Measurements from ENCODE around the gene VCP. TPM values are rescaled to one million over a fixed set of nuclear protein-coding genes. Genes with fewer than 3 reads are reported as not detected.
A peak's percentile ranks its signal among the peaks of the same experiment; 100 is the strongest.

VCP gene
- total and polyA plus RNA-seq, 2 experiments from 2014 or later = 130 to 408 TPM

DNA sequence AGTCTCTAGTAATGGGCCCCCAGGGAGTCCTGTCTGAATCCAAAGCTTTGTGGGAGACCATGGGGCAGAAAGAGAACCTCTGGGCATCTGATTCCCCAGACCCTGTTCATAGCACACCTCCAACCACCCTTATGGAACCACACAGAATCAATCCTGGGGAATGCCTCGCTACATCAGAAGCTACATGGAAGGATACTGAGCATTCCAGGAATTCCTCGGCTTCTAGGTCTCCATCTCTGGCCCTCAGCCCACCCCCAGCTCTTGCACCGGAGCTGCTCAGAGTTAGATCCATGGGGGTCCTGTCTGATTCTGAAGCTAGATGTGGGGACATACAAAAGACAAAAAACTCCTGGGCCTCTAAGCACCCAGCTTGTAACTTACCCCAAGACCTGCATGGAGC is 28.4 kb downstream of the VCP start:
- Histone ChIP-seq H3K4me2 (0 out of 2 replicates have a peak overlapping the region, but pooled peaks have one; percentile 1), H3K79me2 (replicated peaks; ENCODE audit: insufficient read depth) (no peaks in the 10 kb centered on the region), H3K27ac (ENCODE audit: low read depth) (no peak overlapping the region), H3K4me3 (no peak overlapping the region), H3F3A (replicated peaks; ENCODE audit: low read depth) (no peaks in the 10 kb centered on the region), H3K27me3 (ENCODE audit: insufficient read depth) (no peaks in the 10 kb centered on the region), H2AFZ (no peak overlapping the region), H3K9me2 (ENCODE audit: insufficient read depth) (peaks cover 8% of the 10 kb centered on the region; the same call in 1 of the 2 replicates), H3K36me3 (ENCODE audit: insufficient read depth) (no peaks in the 10 kb centered on the region), H4K20me1 (replicated peaks; ENCODE audit: insufficient read depth) (no peaks in the 10 kb centered on the region), H3K4me1 (ENCODE audit: insufficient read depth) (peaks cover 6% of the 10 kb centered on the region; the same call in 1 of the 2 replicates)
- H3K9me3 Mint-ChIP-seq = no peaks in the 10 kb centered on the region; the same call in 1 of the 3 replicates
- peaks cover 10% of the 10 kb centered on the region for H3K27me3 Mint-ChIP-seq (ENCODE audit: insufficient read depth, low read depth, poor library complexity)
- H3K4me1 Mint-ChIP-seq = peaks cover 18% of the 10 kb centered on the region
- H3K4me3 Mint-ChIP-seq = no peak overlapping the region
- DNase-seq (ENCODE audit: low spot score) = peak; percentile 64
- ATAC-seq = peak; percentile 81
- TF ChIP-seq ZNF331 (CRISPR knock-in tag; IDR thresholded peaks at IDR 0.05; ENCODE audit: low read depth) = no peak
- TF ChIP-seq, protein P1, sequence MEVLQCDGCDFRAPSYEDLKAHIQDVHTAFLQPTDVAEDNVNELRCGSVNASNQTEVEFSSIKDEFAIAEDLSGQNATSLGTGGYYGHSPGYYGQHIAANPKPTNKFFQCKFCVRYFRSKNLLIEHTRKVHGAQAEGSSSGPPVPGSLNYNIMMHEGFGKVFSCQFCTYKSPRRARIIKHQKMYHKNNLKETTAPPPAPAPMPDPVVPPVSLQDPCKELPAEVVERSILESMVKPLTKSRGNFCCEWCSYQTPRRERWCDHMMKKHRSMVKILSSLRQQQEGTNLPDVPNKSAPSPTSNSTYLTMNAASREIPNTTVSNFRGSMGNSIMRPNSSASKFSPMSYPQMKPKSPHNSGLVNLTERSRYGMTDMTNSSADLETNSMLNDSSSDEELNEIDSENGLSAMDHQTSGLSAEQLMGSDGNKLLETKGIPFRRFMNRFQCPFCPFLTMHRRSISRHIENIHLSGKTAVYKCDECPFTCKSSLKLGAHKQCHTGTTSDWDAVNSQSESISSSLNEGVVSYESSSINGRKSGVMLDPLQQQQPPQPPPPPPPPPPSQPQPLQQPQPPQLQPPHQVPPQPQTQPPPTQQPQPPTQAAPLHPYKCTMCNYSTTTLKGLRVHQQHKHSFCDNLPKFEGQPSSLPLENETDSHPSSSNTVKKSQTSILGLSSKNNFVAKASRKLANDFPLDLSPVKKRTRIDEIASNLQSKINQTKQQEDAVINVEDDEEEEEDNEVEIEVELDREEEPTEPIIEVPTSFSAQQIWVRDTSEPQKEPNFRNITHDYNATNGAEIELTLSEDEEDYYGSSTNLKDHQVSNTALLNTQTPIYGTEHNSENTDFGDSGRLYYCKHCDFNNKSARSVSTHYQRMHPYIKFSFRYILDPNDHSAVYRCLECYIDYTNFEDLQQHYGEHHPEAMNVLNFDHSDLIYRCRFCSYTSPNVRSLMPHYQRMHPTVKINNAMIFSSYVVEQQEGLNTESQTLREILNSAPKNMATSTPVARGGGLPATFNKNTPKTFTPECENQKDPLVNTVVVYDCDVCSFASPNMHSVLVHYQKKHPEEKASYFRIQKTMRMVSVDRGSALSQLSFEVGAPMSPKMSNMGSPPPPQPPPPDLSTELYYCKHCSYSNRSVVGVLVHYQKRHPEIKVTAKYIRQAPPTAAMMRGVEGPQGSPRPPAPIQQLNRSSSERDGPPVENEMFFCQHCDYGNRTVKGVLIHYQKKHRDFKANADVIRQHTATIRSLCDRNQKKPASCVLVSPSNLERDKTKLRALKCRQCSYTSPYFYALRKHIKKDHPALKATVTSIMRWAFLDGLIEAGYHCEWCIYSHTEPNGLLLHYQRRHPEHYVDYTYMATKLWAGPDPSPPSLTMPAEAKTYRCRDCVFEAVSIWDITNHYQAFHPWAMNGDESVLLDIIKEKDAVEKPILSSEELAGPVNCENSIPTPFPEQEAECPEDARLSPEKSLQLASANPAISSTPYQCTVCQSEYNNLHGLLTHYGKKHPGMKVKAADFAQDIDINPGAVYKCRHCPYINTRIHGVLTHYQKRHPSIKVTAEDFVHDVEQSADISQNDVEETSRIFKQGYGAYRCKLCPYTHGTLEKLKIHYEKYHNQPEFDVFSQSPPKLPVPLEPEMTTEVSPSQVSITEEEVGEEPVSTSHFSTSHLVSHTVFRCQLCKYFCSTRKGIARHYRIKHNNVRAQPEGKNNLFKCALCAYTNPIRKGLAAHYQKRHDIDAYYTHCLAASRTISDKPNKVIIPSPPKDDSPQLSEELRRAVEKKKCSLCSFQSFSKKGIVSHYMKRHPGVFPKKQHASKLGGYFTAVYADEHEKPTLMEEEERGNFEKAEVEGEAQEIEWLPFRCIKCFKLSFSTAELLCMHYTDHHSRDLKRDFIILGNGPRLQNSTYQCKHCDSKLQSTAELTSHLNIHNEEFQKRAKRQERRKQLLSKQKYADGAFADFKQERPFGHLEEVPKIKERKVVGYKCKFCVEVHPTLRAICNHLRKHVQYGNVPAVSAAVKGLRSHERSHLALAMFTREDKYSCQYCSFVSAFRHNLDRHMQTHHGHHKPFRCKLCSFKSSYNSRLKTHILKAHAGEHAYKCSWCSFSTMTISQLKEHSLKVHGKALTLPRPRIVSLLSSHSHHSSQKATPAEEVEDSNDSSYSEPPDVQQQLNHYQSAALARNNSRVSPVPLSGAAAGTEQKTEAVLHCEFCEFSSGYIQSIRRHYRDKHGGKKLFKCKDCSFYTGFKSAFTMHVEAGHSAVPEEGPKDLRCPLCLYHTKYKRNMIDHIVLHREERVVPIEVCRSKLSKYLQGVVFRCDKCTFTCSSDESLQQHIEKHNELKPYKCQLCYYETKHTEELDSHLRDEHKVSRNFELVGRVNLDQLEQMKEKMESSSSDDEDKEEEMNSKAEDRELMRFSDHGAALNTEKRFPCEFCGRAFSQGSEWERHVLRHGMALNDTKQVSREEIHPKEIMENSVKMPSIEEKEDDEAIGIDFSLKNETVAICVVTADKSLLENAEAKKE (CRISPR knock-in tag; IDR thresholded peaks at IDR 0.05) = no peak; the same call in 1 of the 2 replicates
- no peak for TF ChIP-seq EZH2phosphoT487 (IDR thresholded peaks at IDR 0.05; ENCODE audit: unreplicated experiment)
- no peak for TF ChIP-seq JUNB (IDR thresholded peaks at IDR 0.05; ENCODE audit: unreplicated experiment)
- no peak for TF ChIP-seq NANOG (IDR thresholded peaks at IDR 0.05; ENCODE audit: borderline replicate concordance)
- no peak for TF ChIP-seq EZH2 (IDR thresholded peaks at IDR 0.05; ENCODE audit: low read depth, unreplicated experiment)
- no peak for TF ChIP-seq POLR2AphosphoS5 (IDR thresholded peaks at IDR 0.05; ENCODE audit: low read depth)
- TF ChIP-seq, protein P2, sequence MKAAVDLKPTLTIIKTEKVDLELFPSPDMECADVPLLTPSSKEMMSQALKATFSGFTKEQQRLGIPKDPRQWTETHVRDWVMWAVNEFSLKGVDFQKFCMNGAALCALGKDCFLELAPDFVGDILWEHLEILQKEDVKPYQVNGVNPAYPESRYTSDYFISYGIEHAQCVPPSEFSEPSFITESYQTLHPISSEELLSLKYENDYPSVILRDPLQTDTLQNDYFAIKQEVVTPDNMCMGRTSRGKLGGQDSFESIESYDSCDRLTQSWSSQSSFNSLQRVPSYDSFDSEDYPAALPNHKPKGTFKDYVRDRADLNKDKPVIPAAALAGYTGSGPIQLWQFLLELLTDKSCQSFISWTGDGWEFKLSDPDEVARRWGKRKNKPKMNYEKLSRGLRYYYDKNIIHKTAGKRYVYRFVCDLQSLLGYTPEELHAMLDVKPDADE (IDR thresholded peaks at IDR 0.05) = no peak
- TF ChIP-seq, protein P3, sequence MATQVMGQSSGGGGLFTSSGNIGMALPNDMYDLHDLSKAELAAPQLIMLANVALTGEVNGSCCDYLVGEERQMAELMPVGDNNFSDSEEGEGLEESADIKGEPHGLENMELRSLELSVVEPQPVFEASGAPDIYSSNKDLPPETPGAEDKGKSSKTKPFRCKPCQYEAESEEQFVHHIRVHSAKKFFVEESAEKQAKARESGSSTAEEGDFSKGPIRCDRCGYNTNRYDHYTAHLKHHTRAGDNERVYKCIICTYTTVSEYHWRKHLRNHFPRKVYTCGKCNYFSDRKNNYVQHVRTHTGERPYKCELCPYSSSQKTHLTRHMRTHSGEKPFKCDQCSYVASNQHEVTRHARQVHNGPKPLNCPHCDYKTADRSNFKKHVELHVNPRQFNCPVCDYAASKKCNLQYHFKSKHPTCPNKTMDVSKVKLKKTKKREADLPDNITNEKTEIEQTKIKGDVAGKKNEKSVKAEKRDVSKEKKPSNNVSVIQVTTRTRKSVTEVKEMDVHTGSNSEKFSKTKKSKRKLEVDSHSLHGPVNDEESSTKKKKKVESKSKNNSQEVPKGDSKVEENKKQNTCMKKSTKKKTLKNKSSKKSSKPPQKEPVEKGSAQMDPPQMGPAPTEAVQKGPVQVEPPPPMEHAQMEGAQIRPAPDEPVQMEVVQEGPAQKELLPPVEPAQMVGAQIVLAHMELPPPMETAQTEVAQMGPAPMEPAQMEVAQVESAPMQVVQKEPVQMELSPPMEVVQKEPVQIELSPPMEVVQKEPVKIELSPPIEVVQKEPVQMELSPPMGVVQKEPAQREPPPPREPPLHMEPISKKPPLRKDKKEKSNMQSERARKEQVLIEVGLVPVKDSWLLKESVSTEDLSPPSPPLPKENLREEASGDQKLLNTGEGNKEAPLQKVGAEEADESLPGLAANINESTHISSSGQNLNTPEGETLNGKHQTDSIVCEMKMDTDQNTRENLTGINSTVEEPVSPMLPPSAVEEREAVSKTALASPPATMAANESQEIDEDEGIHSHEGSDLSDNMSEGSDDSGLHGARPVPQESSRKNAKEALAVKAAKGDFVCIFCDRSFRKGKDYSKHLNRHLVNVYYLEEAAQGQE (IDR thresholded peaks at IDR 0.05; ENCODE audit: unreplicated experiment) = no peak
- no peak for TF ChIP-seq STAT1 (IDR thresholded peaks at IDR 0.05; ENCODE audit: unreplicated experiment)
- TF ChIP-seq ZNF114 (CRISPR knock-in tag; IDR thresholded peaks at IDR 0.05) = no peak
- TF ChIP-seq, protein P4, sequence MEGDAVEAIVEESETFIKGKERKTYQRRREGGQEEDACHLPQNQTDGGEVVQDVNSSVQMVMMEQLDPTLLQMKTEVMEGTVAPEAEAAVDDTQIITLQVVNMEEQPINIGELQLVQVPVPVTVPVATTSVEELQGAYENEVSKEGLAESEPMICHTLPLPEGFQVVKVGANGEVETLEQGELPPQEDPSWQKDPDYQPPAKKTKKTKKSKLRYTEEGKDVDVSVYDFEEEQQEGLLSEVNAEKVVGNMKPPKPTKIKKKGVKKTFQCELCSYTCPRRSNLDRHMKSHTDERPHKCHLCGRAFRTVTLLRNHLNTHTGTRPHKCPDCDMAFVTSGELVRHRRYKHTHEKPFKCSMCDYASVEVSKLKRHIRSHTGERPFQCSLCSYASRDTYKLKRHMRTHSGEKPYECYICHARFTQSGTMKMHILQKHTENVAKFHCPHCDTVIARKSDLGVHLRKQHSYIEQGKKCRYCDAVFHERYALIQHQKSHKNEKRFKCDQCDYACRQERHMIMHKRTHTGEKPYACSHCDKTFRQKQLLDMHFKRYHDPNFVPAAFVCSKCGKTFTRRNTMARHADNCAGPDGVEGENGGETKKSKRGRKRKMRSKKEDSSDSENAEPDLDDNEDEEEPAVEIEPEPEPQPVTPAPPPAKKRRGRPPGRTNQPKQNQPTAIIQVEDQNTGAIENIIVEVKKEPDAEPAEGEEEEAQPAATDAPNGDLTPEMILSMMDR (conservative IDR thresholded peaks at IDR 0.05; ENCODE audit: low read depth in 2 of 2) = no peak
- no peak for TF ChIP-seq CREB1 (CRISPR knock-in tag; IDR thresholded peaks at IDR 0.05; ENCODE audit: low read depth)
- H3K36me3 Mint-ChIP-seq (ENCODE audit: low read depth) = peaks cover 52% of the 10 kb centered on the region
- no peak overlapping the region for H3K27ac Mint-ChIP-seq
